NB4 (cell line): ENCODE data around the gene ATP11A.

Experiments
- DNase-seq: peaks from one replicate; pipeline ENCODE4 v3.0.0; 2010; ENCODE audit warnings: low read depth
- H3K4me3 ChIP-seq: one replicate; pipeline ENCODE4 v1.5.1; 2011; ENCODE audit warnings: mild to moderate bottlenecking, low read depth, low read length, moderate library complexity
- CTCF ChIP-seq: IDR thresholded peaks from one replicate; pipeline ENCODE4 v1.5.1; 2012; ENCODE audit warnings: low read depth, low read length
- MAX ChIP-seq: IDR thresholded peaks from 2 replicates; pipeline ENCODE4 v1.6.1; 2011; ENCODE audit warnings: low read depth, low read length
- MYC ChIP-seq: IDR thresholded peaks from 2 replicates; pipeline ENCODE4 v1.6.1; 2011; ENCODE audit warnings: low read depth, low read length
- POLR2A ChIP-seq: IDR thresholded peaks from 2 replicates; pipeline ENCODE4 v1.6.1; 2011; ENCODE audit warnings: mild to moderate bottlenecking; ENCODE audit not compliant: insufficient read length; ENCODE audit errors: extremely low read depth

The ATP11A gene

GRCh38 chr13:112791663-112792440 is 102.0 kb downstream of the ATP11A start:
- no peak for TF ChIP-seq MAX
- TF ChIP-seq MYC, result no peak
- TF ChIP-seq CTCF, result no peak
- no peak for TF ChIP-seq POLR2A
- DNase-seq, result no peak
- no peak overlapping the region for H3K4me3 ChIP-seq

DNA sequence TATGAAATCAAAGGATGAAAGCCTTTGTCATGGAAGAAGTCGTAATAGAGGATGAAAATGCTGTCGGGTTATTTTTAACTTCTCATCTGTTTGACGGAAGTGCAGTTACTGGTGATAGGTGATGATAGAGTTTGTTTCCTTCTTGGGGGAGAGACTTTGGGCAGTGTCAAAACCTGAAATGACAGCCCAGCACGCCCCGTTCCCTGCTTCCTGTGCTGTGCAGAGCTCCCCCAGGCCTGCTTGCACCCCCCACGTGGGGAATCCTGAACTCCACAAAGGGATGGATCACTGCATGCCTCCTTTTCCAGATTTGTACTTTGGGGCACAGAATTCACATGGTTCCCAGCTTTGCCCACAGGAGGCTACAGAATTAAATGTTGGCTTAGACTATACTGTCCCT is 102.7 kb downstream of the ATP11A start:
- TF ChIP-seq CTCF, result no peak
- no peak for TF ChIP-seq MYC
- TF ChIP-seq MAX, result no peak
- TF ChIP-seq POLR2A, result no peak
- H3K4me3 ChIP-seq, result no peak overlapping the region
- no peak for DNase-seq

- DNase-seq, result no peak
- H3K4me3 ChIP-seq, result no peak overlapping the region
- TF ChIP-seq CTCF, result no peak
- TF ChIP-seq MYC, result no peak
- TF ChIP-seq POLR2A, result no peak
- TF ChIP-seq MAX, result no peak
These were observed 104.0 kb downstream of the ATP11A start for GRCh38 chr13:112793545-112794445.

DNA sequence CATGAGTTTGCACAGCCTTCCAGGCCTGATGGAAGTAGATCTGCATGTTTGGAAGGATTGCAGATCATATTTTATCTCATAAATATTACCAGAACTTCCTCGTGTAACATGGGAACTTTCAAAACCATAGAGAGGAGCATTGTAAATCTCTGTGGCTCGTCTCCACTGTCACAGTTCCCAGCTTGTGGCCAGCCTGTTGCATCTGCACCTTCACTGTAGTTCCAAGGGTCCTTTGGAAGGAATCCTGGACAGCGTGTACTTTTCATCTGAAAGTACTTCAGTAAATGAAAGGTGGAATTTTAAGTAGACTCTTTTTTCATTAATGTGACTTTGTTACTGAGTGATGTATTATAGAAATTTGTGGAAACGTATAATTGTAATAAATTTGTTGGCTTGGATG is 105.4 kb downstream of the ATP11A start:
- DNase-seq, result no peak
- TF ChIP-seq CTCF (no peak), MYC (no peak), MAX (no peak), POLR2A (no peak)
- H3K4me3 ChIP-seq, result no peak overlapping the region

DNA sequence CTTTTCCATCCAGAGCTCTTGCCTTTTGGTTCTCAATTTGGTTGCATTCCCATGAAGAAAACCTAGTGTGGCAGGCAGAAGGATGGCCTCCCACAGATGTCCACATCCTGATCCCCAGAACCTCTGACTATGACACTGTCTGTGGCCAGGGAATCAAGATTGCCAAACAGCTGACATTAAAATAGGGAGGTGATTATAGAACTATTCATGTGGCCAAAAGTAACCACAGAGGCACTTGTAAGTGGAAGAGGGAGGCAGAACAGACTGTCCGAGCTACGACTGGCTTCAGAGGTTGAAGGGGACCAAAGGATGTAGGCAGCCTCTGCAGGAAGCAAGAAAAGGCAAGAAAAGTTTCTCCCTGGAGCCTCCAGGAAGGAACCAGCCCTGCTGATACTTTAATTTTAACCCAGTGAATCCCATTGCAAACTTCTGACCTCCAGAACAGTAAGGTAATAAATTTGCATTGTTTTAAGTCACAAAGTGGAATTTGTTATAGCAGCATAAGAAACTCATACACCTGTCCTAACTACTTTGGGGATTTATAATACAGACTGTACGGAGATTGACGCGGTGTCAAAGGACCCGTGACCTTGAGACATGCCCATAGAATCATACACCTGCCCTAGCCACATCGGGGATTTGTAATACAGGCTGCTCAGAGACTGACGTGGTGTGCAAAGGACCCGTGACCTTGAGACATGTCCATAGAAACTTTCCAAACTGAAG is 106.5 kb downstream of the ATP11A start:
- no peak for DNase-seq
- TF ChIP-seq CTCF (no peak), MYC (no peak)
- no peak overlapping the region for H3K4me3 ChIP-seq
